MM.1S (cell line): ENCODE results near the gene BEGAIN.

Source experiments
- DNase-seq: peaks from one replicate; pipeline ENCODE4 v3.0.0-alpha.2; 2015
- H2AFZ ChIP-seq: fragments of 300-600 bp; sonication (generic); 2 replicates; pipeline ENCODE4 v1.6.0; 2016; ENCODE audit warnings: antibody characterized with exemption, low read length
- H3F3A ChIP-seq: fragments of 300-600 bp; sonication (generic); 2 replicates; pipeline ENCODE4 v1.6.1; 2016; ENCODE audit warnings: mild to moderate bottlenecking, antibody characterized with exemption, low read length, moderate library complexity, mixed read lengths; ENCODE audit not compliant: insufficient read depth
- H3K27ac ChIP-seq: fragments of 300-600 bp; sonication (generic); 2 replicates; pipeline ENCODE4 v1.5.1; 2016; ENCODE audit warnings: mild to moderate bottlenecking, low read length
- H3K27me3 ChIP-seq: fragments of 300-600 bp; sonication (generic); replicated peaks from 2 replicates; pipeline ENCODE4 v1.6.0; 2016; ENCODE audit warnings: low read length; ENCODE audit not compliant: insufficient read depth
- H3K36me3 ChIP-seq: fragments of 300-600 bp; sonication (generic); replicated peaks from 2 replicates; pipeline ENCODE4 v1.6.1; 2016; ENCODE audit warnings: mild to moderate bottlenecking, low read length, mixed read lengths; ENCODE audit not compliant: insufficient read depth
- H3K4me1 ChIP-seq: fragments of 300-600 bp; sonication (generic); 2 replicates; pipeline ENCODE4 v1.6.1; 2016; ENCODE audit warnings: low read length, mixed read lengths
- H3K4me2 ChIP-seq: fragments of 300-600 bp; sonication (generic); 2 replicates; pipeline ENCODE4 v1.6.0; 2016; ENCODE audit warnings: low read depth, low read length
- H3K4me3 ChIP-seq: fragments of 300-600 bp; sonication (generic); 2 replicates; pipeline ENCODE4 v1.5.1; 2016; ENCODE audit warnings: low read length, mixed read lengths
- H3K79me2 ChIP-seq: fragments of 300-600 bp; sonication (generic); 2 replicates; pipeline ENCODE4 v1.6.1; 2016; ENCODE audit warnings: mixed run types, low read length, mixed read lengths
- H3K9ac ChIP-seq: fragments of 300-600 bp; sonication (generic); 2 replicates; pipeline ENCODE4 v1.6.1; 2016; ENCODE audit warnings: low read length, mixed read lengths
- H3K9me2 ChIP-seq: fragments of 300-600 bp; sonication (generic); replicated peaks from 2 replicates; pipeline ENCODE4 v1.6.1; 2016; ENCODE audit warnings: mild to moderate bottlenecking, low read length, mixed read lengths; ENCODE audit not compliant: insufficient read depth
- H3K9me3 ChIP-seq: fragments of 300-600 bp; sonication (generic); replicated peaks from 2 replicates; pipeline ENCODE4 v1.6.1; 2016; ENCODE audit warnings: mild to moderate bottlenecking, low read length, mixed read lengths; ENCODE audit not compliant: insufficient read depth
- H4K20me1 ChIP-seq: fragments of 300-600 bp; sonication (generic); 2 replicates; pipeline ENCODE4 v1.6.1; 2016; ENCODE audit warnings: mild to moderate bottlenecking, low read length, moderate library complexity, mixed read lengths; ENCODE audit not compliant: insufficient read depth
- EZH2 ChIP-seq: fragments of 300-600 bp; sonication (generic); optimal IDR thresholded peaks from 2 replicates; pipeline ENCODE3; 2017; ENCODE audit warnings: low read depth, mild to moderate bottlenecking, antibody characterized with exemption, low read length, mixed read lengths
- EZH2phosphoT487 ChIP-seq: fragments of 300-600 bp; sonication (generic); IDR thresholded peaks from 2 replicates; pipeline ENCODE4 v1.6.1; 2018; ENCODE audit warnings: antibody characterized with exemption, low read length
- TF ChIP-seq, protein P1 (sequence below): fragments of 300-600 bp; sonication (generic); IDR thresholded peaks from 2 replicates; pipeline ENCODE4 v1.5.1; 2016; ENCODE audit warnings: antibody characterized with exemption, low read length, mixed read lengths

Gene BEGAIN

GRCh38 chr14:100495917-100496316 lies 91.3 kb downstream of the BEGAIN start:
- TF ChIP-seq, protein P1, sequence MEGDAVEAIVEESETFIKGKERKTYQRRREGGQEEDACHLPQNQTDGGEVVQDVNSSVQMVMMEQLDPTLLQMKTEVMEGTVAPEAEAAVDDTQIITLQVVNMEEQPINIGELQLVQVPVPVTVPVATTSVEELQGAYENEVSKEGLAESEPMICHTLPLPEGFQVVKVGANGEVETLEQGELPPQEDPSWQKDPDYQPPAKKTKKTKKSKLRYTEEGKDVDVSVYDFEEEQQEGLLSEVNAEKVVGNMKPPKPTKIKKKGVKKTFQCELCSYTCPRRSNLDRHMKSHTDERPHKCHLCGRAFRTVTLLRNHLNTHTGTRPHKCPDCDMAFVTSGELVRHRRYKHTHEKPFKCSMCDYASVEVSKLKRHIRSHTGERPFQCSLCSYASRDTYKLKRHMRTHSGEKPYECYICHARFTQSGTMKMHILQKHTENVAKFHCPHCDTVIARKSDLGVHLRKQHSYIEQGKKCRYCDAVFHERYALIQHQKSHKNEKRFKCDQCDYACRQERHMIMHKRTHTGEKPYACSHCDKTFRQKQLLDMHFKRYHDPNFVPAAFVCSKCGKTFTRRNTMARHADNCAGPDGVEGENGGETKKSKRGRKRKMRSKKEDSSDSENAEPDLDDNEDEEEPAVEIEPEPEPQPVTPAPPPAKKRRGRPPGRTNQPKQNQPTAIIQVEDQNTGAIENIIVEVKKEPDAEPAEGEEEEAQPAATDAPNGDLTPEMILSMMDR: no peak
- TF ChIP-seq EZH2phosphoT487: no peak
- TF ChIP-seq EZH2: no peak
- Histone ChIP-seq H3K9ac (no peak overlapping the region), H2AFZ (no peak overlapping the region), H3K36me3 (no peaks in the 10 kb centered on the region), H3K9me3 (no peaks in the 10 kb centered on the region), H3K27ac (no peak overlapping the region), H4K20me1 (no peaks in the 10 kb centered on the region), H3K4me1 (no peaks in the 10 kb centered on the region), H3K27me3 (no peaks in the 10 kb centered on the region), H3K4me3 (no peak overlapping the region), H3K9me2 (no peaks in the 10 kb centered on the region), H3K79me2 (no peaks in the 10 kb centered on the region), H3F3A (no peaks in the 10 kb centered on the region), H3K4me2 (no peak overlapping the region)
- no peak for DNase-seq

GRCh38 chr14:100494645-100495044 lies 92.6 kb downstream of the BEGAIN start:
- Histone ChIP-seq H4K20me1 (no peaks in the 10 kb centered on the region), H3K27ac (no peak overlapping the region), H3K9me2 (no peaks in the 10 kb centered on the region), H3K36me3 (no peaks in the 10 kb centered on the region), H3F3A (no peaks in the 10 kb centered on the region), H3K4me1 (no peaks in the 10 kb centered on the region), H3K4me3 (no peak overlapping the region), H3K4me2 (no peak overlapping the region), H3K79me2 (no peaks in the 10 kb centered on the region), H3K9me3 (no peaks in the 10 kb centered on the region), H2AFZ (no peak overlapping the region), H3K27me3 (no peaks in the 10 kb centered on the region), H3K9ac (no peak overlapping the region)
- no peak for DNase-seq
- TF ChIP-seq, protein P1: no peak
- TF ChIP-seq EZH2 (no peak), EZH2phosphoT487 (no peak)

GRCh38 chr14:100490252-100490651 lies 97.0 kb downstream of the BEGAIN start:
- no peaks in the 10 kb centered on the region for H3K79me2 ChIP-seq
- no peaks in the 10 kb centered on the region for H3K9me3 ChIP-seq
- no peak overlapping the region for H3K4me2 ChIP-seq

More at GRCh38 chr14:100490252-100490651, 97.0 kb downstream of the BEGAIN start:
- TF ChIP-seq EZH2phosphoT487: no peak
- TF ChIP-seq EZH2: no peak
- TF ChIP-seq, protein P1: no peak
- Histone ChIP-seq H3K27ac (no peak overlapping the region), H4K20me1 (no peaks in the 10 kb centered on the region), H3K36me3 (no peaks in the 10 kb centered on the region), H3K9ac (no peak overlapping the region), H3K4me1 (no peaks in the 10 kb centered on the region), H3K4me3 (no peak overlapping the region), H3K9me2 (no peaks in the 10 kb centered on the region), H3K27me3 (no peaks in the 10 kb centered on the region), H2AFZ (no peak overlapping the region), H3F3A (no peaks in the 10 kb centered on the region)
- DNase-seq: no peak
